HG03159 (cell line): ENCODE data around the gene OR5L1.

Experiments
- ATAC-seq: cut with Tn5 transposase; IDR thresholded peaks from one replicate; pipeline ENCODE4 v1.9.1; 2021; ENCODE audit warnings: mild to moderate bottlenecking, moderate library complexity; ENCODE audit not compliant: unreplicated experiment

The OR5L1 gene

GRCh38 chr11:55811067-55811466 is at the start of gene OR5L1:
OR5L1 (plus strand) TSS chr11:55811367; CDS start chr11:55811467, 100 bp downstream.
- no peak for ATAC-seq

GRCh38 chr11:55773138-55773537 is 38.0 kb upstream of the OR5L1 start, which contains the start of gene OR5D13:
OR5D13 (plus strand) TSS chr11:55773438; CDS start chr11:55773438, 0 bp downstream.
- no peak for ATAC-seq

- ATAC-seq = no peak
Observed at GRCh38 chr11:55791606-55792005, 19.6 kb upstream of the OR5L1 start.

DNA sequence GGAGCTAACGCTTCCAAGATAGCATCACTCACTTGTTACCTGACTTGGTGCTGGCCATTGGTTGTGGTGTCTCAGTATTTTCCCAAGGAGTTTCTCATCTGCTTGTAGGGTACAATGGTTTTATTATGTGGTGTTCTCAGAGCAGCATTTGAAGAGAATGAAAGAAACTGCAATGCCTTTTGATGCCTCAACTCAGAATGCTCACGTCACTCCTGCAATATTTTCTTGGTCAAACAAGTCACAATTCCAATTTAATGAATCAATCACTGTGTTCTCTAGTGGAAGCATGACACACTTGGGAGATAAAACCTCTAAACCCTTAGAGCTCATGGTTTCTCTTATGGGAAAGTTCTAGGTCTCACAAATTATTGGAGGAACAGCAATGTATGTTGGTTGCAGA is 17.8 kb upstream of the OR5L1 start:
- ATAC-seq = no peak

DNA sequence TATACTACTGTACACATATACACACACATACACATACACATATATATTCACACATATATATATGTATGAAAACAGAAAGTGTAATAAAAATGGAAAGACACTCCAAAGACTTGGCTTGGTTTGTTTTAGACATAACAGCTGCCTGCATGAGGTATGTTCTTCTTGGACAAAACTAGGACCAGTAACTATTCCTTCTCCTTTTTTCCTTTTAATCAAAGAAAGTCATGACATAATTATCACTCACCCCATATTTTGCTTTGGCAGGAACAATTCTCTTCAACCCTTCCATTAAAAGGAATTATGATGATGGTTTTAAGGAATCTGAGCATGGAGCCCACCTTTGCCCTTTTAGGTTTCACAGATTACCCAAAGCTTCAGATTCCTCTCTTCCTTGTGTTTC is 15.9 kb upstream of the OR5L1 start, which contains the start of gene OR5D14:
OR5D14 (plus strand) TSS at position 301 of the 400 bp plus-strand sequence; CDS start at position 301, 0 bp downstream.
- no peak for ATAC-seq

DNA sequence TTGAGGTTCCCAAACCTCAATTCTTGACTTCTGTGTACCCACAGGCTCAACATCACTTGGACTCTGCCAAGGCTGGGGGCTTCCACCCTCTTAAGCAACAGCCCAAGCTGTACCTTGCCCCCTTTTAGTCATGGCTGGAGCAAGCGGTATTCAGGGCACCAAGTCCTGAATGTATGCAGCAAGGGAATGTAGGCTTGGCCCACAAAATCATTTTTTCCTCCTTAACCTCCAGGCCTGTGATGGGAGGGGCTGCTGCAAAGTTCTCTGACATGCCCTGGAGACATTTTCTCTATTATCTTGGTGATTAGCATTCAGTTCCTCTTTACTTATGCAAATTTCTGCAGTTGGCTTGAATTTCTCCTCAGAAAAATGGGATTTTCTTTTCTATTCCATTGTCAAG is 4.9 kb upstream of the OR5L1 start:
- no peak for ATAC-seq

DNA sequence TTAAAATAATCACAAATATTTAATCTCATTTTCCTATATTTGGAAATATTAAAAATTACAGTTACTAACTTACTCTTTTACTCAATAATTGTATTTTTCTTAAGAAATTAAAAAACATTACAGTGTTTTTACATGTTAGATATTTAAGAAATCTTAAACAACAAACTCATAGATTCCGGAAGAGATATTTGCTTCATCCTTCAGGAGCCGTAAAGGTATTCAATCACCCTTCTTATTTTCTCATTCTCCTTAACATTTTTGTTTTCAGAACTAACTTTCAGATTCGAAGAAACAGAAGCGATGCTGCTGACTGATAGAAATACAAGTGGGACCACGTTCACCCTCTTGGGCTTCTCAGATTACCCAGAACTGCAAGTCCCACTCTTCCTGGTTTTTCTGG is 8.2 kb downstream of the OR5L1 start, which contains the start of gene OR5D18:
OR5D18 (plus strand) TSS at position 301 of the 400 bp plus-strand sequence; CDS start at position 301, 0 bp downstream.
- ATAC-seq = no peak

DNA sequence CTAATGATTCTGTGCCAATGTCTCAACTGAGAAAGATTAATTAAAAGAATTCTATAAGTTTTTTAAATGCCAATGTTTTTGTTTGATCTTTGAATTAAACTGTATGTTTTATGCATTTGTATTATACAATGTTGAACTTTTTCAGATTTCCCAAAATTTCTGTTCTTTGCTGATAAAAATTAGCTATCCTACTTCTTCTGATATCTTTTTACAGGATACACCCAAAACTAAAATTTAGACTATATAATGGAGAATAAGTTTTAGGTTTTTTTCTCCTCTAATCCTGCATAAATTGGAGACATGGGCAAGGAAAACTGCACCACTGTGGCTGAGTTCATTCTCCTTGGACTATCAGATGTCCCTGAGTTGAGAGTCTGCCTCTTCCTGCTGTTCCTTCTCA is 15.8 kb downstream of the OR5L1 start, which contains the start of gene OR5L2:
OR5L2 (plus strand) TSS at position 301 of the 400 bp plus-strand sequence; CDS start at position 301, 0 bp downstream.
- no peak for ATAC-seq

GRCh38 chr11:55838452-55838851 is 27.3 kb downstream of the OR5L1 start, which contains the start of gene OR5D16:
OR5D16 (plus strand) TSS chr11:55838752; CDS start chr11:55838752, 0 bp downstream.
- ATAC-seq = no peak

- no peak for ATAC-seq
Observed at GRCh38 chr11:55847453-55847852, 36.3 kb downstream of the OR5L1 start.

DNA sequence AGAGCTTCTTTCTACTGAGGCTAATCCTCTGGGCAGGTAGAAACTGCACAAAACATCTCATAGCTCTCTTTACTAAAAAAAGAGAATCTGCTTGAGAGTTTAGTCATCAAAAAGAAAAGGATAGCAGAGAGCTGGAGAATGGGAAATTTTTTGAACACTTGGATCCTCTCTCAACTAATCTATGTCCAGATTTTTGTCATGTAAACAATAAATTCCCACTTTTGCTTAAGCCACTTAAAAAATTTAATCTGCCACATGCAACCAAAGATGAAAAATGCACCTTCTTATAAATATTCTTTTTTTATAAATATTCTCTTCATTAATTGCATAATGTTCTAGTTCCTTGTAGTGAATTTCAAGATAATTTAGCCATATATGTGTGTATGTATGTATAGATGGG is 37.9 kb downstream of the OR5L1 start:
- no peak for ATAC-seq

DNA sequence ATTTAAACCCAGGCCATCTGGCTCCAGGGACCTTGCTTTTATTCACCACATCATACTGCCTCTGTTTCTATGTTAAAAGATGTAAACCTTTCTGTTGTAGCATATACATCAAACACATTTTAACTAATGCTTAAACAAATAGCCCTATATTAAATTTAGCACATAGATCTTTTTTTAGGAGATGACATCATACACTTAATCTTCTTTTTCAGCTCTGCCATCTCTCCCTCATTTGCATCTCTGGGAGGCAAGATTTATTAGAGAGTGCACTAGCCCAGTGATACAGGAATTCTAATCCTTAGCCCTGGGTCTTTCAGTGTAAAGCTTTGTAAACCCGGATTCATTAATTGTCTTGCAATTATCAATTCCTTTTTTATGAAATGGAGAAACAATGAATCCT is 41.0 kb downstream of the OR5L1 start:
- no peak for ATAC-seq

DNA sequence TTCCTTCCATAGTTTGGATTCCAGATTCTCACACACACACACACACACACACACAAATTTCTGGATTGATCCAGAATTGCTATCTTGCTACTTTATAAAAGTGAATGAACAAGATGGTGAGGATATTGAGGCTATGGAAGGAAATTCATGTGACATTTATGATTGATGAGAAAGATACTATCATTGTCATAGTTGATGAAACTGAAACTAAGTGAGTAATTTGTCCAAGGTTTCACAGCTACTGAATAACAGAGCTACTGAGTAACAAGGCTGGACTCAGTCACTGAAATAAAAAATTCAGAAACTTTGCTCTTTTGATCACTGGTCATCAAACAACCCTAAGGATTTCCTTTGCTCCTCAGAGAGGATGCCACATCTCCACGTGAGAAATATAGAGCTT is 43.5 kb downstream of the OR5L1 start:
- ATAC-seq = no peak
